Eye (tissue), 1 donor: ENCODE measurements around the gene KLHL14.

Source experiments
- DNase-seq: peaks from one replicate; pipeline ENCODE4 v3.0.0-alpha.2; 2015

KLHL14 gene

DNA sequence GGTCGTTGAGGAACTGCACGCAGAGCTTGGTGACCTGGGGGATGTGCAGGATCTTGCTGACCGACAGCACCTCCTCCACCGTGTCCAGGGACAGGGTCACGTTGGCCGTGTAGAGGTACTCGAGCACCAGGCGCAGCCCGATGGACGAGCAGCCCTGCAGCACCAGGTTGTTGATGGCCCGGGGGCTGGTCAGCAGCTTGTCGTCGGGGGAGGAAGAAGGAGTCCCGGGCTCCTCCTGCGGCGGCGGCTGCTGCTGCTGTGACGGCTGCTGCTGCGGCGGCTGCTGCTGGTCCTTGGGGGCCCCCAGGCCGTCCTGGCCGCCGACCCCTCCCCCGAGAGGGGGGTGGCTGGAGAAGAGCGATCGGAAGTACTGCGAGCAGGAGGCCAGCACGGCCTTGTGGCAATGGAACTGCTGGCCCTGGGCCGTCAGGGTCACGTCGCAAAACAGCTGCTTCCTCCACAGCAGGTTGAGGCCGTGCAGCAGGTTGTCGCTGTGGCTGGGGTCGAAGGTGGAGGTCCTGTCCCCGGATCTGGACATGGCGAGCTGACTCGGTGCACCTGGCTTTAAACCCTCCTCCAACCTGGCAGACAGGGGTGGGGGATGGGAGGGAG lies 2.7 kb downstream of the KLHL14 start:
- no peak for DNase-seq

DNA sequence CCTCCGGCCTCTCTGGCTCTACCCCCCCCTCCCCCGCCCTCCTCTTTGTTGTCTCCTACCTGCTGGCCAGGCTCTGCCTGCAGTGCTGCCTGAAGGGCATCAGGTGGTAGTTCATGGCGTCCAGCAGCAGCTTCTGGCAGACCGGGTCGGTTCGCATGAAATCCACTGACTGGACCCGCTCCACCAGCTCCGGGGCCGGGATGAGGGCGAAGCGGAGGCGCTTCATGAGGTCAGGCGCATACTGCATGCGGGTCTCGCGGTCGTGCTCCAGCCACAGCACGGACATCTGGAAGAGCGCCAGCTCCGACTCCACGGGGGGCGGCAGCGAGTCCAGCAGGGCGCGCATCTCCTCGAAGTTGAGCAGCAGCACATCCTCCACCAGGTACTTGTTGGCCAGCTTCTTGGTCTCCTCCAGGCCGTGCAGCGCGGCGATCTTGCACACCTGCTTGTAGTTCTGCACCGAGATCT lies 3.2 kb downstream of the KLHL14 start:
- peak; percentile 89 for DNase-seq

DNA sequence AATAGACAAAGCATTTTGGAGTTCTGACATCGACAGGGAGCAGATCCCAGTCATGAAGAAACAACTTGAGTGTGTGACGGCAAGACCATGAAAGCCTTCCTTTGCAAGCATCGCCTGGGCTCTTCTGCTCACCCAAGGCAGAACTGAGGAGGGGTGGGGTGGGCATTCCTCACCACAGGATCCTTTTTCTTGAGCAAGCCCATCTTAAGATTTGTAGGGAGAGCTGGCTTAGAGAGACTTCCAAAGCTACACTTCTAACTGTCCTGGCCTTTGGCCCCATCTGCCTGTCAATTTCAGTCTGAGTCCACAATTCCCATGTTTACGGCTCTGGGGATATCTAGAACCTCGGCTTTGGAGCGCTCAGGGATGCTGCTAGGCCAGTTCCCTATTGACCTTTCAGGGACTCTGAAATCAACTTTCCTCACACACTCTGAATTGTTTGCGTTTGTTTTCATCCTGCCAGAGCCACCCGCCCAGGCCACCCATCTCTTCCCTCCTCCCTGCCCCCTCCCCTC lies 3.7 kb downstream of the KLHL14 start:
- DNase-seq = peak; percentile 80

DNA sequence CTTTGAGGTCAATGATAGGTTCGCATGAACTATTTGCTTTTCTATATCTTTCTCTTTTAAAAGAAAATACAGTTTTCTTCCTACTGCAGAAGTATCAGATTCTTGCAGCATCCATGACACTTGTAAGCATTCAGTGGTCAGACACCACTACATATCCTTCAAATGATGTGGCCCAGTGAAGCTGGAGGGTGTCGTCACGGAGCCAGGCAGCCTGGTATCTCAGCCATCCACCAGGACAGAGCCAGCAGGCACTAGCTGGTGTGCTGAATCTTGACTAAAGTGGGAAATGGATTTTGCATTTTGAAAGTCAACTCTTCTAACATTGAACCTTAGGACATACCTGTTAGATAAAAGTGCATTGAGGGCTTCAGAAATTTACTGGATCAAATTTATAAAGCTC lies 5.4 kb downstream of the KLHL14 start:
- peak; percentile 78 for DNase-seq

DNA sequence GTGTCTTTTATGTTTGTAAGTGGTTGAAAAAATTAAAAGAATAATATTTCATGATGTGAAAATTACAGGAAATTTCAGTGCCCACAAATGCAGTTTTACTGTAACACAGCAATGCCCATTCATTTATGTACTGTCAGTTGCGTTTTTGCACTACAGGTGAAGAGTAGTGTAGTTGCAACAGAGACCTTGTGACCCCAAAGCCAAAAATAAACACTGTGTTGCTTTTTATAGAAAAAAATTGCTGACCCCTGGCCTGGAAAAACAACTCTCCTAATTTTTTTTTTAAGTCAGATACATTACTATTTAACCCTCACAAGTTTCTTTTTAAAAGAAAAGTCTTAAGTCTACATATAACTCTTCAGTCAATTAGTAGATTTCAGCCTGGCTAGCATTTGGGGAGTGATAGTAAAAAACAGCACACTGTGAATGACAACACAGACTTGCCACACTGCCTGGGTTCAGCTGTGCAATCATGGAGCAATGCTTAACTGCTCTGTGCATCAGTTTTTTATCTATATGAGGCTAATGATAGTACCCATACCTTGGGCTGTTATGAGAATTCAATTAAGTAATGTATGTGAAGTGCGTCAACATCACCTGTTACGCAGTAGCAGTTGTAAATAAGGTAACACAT lies 8.1 kb downstream of the KLHL14 start:
- no peak for DNase-seq

DNA sequence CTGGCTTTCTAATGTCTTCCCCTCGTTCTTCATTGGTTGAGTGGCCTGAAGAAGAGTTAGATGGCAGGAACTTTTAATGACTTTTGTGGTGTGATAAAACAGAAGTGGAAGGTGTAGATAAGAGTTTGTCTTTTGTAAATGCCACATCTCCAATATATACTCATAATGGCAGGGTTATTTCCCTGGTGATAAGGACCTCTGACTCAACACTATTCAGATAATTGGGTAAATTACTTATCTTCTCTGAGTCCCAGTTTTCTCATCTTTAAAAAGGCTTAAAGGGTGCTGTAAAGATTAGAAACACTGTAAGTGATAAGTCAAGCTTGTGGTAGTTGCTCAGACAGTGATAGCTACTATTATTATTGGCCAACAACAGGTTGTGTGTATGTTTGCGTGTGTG lies 9.5 kb downstream of the KLHL14 start:
- no peak for DNase-seq

DNA sequence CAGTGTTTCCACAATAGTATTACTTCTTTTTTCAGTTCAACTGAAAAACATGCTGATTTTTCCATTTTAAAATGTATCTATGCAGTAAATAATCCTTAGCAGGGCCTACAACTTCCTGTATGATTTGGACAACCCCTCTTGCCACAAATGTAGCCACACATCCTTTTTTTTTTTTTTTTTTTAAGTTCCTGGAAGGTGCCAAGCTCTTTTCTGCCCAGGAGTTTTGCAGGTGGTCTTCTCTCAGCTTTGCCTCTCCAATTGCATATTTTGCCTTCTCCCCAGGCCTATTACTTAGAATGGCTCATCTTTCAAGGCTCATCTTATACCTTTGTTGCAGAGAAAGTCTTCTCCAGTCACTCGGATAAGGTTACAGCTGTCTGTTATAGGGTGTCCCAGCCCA lies 11.6 kb downstream of the KLHL14 start:
- DNase-seq = no peak

DNA sequence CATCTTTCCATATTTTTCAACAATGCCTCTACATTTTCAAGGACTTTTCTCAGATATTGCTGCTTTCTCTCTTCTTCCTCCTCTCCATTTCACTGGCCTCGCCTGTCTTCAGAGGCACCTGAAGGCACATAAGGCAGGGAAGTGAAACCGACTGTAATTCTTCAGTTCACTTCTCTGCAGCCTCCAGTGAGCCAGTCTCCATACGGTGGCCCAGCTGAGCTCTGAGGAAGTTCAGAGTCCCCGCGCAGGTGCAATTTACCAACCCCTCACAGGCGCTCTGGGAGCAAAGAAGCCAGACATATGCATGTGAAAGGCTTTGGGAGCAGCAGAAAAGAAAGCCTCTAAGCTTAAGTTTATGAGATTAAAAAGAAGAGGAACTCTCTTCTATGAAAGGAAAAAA lies 12.4 kb downstream of the KLHL14 start:
- no peak for DNase-seq

DNA sequence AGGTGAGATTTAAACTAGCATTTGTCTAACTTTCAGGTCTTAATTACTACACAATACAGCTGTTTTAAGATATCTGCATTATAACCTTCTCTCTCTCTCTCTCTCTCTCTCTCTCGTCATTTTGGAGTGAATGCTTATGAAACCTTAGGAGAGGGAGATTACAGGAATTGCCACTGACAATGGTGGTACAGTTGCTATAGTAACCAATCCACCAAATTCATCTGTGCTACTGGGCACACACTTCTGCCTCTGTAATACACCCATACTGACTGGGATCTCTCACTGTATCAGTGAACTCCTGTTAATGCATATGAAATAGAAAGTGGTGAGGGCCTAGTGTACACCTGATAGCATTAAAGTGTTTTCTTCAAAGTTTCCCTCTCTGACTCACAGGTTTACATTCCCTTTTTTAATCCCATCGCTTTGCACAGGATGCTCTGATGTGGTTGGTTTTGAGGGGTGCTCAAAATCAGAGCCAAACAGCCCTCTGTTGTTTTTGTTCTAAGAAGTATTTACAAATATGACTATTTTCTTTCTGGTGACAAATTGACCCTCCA lies 13.1 kb downstream of the KLHL14 start:
- no peak for DNase-seq

DNA sequence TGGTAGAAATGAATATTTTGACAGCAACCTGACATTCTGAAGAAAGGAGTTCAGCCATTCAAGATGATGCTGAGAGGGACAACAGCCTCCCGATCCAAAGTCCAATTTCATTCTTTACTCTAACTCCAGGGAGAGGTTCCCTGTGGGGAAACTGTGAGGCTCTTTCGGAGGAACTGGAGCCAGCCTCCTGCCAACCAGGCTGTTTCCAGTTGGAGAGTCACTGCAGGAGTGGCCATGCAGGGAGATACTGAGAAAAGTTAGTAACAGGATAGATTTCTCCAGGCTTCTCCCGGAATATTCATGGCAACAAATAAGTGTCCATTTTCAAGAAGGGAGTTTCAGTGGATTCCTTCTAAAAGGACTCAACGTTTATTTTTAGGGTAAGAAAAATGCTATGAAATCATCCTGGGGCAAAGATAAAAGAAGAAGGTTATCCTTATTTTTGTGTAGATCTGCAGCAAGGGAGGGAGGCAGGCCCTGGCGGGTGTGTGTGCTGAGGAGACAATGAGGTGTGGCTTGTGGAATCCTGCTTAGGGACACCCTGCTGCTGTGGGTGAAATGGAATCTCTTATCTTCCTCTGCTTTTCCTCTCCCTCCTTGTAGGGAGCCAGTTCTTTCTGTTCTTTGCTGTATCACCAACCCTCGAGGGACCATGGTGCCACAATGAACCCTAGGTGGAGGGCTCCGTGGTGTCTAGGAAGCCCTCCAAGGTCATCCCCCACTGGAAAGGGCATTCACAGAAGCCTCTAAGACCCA lies 18.1 kb downstream of the KLHL14 start:
- peak; percentile 36 for DNase-seq

DNA sequence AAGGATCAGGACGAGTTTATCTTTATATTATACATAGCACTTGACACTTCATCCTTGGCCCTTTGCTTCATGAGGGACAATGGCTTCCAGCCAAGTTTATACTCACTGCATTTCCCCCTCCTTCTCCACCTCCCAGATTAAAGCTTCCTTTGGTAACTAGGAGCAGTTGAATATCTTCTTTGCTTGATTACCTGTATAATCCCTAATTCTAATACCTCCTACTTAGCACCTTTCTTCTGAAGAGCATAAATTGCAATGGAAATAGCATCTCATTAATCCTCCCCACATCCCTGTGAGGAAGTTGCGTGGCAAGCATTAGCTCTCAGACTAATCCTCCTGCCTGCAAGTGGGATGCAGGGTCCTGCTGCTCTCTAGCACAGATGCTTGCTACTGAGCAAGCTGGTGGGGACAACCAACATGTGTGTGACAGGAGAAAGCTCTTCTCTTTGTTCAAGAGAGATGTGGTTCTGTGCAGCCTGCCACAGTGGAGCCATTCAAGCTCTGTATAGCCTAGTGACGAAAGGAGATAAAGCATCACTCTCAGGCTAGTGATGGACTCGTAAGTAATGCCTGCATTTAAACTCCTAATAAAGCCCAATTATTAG lies 19.1 kb downstream of the KLHL14 start:
- DNase-seq = peak; percentile 62

DNA sequence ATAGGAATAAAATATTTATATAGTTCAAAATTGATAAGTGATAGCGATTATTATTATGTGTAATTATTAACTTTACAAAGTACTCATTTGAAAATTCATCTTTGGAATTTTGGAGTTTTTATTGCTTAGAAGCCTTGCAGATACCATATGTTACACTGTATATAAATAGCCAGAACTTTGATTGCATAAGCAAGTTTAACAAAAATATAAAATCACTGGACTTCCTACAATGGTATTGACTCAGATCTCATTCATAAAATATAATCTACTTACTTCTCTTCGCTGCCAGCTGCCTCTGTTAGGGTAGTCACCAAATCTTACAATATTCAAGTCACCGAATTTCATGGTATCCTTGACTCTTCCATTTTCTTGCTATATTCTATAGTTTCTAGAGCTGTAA lies 22.5 kb downstream of the KLHL14 start:
- DNase-seq = no peak

DNA sequence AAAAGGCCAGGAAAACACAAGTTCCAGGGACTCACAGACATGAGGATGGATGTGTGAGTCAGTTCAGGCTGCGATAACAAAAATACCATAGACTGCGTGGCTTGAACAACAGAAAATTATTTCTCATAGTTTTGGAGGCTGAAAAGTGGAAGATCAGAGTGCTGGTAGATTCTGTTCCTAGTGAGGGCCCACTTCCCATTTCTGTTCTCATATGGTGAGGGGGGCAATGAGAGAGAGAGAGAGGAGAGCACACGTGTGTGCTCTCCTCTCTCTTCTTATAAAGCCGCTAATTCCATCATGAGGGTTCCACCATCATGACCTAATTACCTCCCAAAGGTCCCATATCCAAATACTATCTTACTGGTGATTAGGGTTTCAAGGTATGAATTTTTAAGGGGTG lies 23.0 kb downstream of the KLHL14 start:
- DNase-seq = no peak

DNA sequence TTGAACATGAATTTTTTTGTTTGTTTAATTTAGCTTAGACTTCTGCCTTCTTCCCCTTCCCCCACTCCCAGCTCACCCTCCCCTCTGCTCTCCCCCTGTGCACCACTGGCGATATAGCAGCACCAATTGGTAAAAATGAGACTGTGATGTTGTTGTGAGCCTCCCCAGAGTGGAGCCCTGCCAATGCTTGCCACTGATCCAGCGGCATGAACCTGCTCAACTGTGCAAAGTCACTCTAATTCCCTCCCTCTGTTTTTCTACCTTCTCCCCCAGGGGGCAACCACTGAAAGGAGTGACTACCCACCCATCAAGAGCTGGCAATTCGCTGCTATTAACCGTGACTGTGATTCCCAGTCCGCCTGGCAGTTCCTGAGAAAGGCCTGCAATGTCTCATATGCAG lies 30.2 kb downstream of the KLHL14 start:
- peak; percentile 85 for DNase-seq

DNA sequence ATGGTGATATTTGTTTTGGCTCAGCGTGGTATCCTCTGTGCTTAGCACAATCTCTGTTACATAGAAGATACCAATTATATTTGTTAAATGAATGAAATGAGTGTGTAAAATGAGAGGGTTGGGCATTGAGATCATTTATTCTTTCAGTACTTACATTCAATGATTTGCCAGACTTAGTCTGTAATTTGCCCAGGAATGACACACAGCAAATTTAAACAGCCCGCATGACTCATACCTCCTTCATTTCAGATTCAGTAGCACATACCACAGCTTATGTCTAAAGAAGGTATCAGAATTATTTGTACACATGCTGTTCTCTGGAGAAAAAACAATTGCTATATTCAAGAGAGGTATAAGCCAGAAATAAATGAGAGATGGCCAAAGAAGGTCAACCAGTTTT lies 37.0 kb downstream of the KLHL14 start:
- no peak for DNase-seq

DNA sequence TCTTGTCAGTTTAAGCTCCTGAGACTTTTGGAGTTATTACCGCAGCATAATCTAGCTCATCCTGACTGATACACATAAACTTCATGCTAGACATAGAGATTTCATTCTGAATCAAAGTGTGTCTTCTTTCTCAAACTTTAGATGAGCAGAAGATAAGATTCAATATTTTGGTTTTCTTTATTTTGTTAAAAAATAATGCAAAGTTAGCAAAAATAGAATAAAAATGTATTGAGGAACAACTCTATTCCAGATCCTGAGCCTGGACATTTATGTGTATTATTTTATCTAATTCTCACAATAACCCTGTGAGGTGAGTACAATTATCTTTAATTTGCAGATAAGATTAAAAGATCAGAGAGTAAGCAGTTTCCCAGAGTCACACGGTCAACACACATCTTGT lies 38.4 kb downstream of the KLHL14 start:
- no peak for DNase-seq

DNA sequence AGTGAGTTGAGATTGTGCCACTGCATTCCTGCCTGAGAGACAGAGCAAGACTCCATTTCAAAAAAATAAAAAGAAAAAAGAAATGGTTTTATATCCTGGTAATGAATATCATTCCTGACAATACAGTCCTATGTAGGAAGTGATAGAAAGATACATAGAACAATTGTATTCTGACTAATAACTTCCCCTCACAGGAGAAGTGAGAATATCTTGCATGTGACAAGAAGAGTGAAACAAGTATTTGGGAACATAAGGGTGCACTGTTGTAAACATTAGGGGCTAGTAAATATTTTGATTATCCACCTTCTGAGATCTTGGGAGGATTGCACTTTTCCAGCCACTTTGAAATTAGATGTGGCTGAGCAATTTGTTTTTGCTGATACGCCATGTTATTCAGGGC lies 40.7 kb downstream of the KLHL14 start:
- DNase-seq = no peak

DNA sequence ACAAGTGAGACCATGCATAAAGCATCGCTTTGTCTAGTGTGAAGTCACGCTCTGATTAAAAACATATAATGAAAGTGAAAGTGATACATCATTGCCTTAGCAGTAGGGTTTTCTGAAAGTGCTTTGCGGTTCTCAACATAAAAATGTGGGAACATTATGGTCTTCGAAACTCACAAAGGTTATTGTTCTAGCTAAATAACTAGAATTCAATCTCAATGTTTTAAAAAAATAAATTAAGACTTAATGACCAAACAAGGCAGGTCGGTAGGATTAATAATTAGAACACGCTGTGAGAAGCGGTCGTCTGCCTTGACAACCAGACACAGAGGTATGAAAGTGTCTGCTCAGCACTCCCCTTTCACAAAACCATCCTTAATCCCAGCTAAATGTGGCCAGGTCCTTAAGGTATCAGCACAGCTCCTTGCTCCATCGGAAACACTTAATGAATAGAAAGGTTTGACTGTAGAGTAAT lies 42.2 kb downstream of the KLHL14 start:
- peak; percentile 60 for DNase-seq

DNA sequence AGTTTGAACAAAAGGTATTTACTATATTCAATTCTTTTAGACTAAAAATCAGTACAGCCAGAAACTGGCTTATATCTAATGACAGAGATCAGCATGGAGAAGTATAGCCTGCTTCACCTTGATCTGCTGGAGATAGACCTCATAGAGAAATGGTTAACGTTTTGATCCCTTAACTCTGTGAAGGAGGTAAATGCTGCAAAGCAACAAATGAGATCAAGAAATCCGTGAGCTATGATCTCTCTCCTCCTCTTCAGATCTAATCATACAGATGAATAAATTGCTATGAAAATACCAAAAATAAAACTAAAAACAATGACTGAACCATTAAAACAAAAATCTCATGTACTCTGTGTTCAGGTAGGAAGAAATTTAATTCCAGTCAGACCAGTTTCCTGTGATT lies 42.8 kb downstream of the KLHL14 start:
- peak; percentile 14 for DNase-seq

DNA sequence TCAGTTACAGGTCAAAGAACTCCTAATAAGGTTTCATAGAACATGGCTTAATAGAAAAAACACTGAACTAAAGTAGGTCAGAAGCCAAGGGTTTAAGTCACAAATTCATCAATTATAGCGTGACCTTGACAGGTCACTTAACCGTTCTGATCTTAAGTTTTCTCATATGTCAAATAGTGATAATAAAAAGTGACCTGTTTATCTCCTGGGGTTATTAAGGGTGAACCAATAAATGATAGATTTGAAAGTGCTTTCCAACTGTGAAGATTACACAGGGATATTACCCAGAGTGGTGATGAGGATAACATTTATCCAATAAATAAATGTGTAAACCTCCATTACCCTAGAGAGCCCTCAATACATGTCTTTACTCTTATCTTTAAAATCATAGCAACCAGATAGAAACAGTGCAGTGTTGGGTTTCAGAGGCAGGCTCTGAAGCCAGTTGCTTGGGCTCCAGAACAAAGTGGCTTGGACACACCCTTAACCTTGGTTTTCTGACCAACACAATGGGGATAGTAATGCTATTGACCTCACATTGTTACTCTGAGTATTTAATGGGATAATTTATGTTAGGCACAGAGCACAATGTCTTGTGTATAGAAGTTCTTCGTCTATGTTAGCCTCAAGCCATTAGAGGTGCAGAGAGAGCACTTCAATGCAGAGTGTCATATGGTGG lies 48.6 kb downstream of the KLHL14 start:
- DNase-seq = peak; percentile 13

DNA sequence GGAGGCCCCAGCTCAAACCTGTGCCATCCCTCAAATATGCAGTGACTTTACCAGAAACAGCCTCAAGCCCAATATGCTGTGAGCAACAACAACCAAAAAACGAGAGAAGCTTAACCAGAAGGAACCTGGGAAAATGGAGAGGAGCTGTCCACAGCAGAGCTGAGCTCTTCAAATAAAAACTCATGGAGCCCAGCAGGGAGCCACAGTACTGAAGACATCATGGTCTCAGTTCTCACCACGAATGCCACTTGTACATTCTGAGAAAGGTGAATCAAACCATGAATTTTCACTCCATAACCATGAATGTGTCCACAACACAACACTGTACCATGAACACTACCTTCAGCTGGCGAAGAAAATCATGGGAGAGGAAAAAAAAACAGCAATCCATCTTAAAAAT lies 50.5 kb downstream of the KLHL14 start:
- no peak for DNase-seq

DNA sequence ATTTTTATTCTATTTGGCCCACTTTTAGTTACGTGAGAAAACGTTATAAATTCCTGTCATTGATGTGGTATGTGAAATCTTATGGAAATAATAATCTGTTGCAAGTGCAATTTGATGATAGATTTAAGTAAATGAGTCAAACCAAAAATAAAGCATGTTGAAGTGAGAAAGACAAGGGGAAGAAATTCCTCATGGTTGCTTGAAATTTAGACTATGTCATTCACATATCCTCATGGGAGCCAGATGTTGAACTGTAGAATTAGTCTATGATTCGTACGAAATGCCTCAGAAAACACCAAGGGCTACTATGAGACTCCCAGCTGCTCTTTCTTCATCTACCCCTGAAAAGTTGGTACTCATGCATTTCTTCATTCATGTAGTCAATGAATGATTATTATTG lies 55.7 kb downstream of the KLHL14 start:
- no peak for DNase-seq
